Activated CD4-positive, alpha-beta T cell treated with anti-CD3 and anti-CD28 coated beads for 48 hours (primary cell): ENCODE results near the gene AKT2.

ENCODE experiments used
- DNase-seq: peaks from one replicate; pipeline ENCODE4 v3.0.0-alpha.2; 2020

The AKT2 gene

DNA sequence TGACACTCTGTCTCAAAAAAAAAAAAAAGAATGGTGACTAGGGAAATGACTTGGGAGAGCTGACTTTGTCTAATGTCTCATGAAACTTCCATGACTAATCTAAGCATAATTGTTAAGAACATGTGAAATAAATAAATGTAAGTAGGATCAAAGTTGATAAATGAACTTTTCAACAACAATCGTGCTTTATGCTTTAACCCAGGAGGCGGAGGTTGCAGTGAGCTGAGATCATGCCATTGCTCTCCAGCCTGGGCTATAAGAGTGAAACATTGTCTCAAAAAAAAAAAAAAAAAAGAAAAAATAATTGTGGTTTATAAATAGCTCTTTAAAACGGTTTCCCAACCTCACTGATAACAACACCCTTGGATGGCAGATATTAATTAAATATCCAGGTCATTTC is 12.9 kb upstream of the AKT2 start:
- DNase-seq = no peak

DNA sequence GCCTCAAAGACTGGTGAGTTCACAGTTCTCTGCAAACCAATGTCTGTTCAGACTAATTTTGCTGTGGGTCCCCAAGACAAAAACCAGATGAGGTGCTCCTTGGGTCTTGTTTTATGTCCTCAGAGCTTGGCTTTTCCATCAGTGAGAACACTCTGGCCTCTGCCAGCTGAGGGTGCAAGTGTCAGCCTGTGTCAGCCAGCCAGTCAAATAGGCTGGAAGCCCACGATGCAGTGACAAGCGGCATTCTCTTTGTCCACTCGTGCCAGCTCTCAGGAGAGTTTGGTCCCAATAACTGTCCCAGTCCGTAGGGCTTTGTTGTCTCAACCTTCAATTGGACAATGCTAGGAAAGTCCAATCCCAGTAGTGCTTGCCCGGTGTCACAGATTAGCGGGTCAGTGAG is 9.4 kb upstream of the AKT2 start:
- no peak for DNase-seq

- DNase-seq = no peak
Observed at GRCh38 chr19:40286971-40287421, 1.9 kb upstream of the AKT2 start.

DNA sequence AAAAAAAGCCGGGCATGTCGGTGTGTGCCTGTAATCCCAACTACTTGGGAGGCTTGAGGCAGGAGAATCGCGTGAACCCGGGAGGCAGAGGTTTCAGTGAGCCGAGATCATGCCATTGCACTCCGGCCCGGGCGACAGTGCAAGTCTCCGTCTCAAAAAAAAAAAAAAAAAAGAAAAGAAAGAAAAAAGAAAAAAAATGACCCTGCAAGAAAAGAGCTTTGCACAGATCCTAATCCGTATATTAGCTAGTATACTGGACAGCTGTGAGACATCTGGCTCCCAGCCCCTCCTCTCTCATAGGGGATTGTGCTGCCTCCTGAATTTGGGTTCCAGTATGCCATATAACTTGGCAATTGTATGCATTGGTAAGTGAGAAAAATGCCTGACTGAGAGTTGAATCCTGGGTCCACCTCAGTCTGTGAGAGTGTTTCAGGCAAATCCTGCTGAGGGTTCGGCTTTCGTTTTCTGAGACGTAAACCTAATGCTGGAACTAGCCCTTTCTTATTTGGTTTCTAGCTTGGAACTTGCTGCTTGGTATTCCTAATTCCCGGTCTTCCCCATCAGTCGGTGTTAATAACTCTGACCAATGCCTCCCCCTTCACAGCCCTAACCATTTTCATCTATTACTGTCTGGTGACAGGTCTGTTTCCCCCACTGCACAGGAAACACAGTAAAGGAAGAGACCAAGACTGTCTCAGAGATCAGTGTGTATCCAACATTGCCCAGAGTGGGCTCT is 1.3 kb upstream of the AKT2 start:
- DNase-seq = no peak

- peak; percentile 98 for DNase-seq
Observed at GRCh38 chr19:40285353-40286234, 449 bp upstream of the AKT2 start.

GRCh38 chr19:40284251-40284500 is 969 bp downstream of the AKT2 start:
- DNase-seq = no peak

DNA sequence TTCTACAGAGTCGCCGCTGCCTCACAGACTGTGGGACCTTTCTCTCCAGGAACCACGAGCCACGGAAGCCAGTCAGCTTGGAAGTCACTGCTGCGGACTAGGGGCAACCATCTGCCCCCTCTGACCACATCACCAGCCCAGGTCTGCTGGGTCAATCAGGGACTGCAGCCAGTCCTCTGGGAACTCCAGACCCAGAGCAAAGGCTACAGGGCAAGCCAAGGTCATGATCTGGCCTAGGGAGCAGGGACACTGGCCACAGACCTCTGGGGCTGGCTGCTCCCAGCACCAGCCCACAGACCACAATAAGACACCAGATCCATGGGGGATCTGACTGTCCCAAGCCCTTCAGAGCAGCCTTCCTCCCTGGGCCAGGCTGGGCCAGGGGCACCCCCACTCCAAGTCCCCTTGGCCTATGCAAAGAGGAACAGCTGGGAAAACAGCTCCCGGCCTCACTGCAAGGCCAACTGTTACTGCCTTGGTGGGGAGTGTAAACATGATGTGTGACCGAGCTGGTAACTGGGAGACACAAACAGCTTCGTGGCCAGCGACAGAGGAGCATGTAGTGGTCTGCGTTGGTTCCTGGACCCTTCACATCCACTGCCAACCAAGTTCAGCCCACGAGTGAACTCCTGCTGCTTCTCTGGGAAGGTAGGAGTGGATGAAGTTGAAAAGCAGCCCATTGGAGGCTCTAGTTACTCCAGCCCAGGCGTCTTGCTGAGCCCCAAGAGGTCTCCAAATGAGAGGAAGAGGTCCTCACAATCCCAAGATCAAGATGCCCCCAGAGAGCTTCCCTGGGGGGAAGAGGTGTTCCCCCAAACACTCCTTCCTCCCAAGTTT is 1.5 kb downstream of the AKT2 start:
- DNase-seq = no peak

DNA sequence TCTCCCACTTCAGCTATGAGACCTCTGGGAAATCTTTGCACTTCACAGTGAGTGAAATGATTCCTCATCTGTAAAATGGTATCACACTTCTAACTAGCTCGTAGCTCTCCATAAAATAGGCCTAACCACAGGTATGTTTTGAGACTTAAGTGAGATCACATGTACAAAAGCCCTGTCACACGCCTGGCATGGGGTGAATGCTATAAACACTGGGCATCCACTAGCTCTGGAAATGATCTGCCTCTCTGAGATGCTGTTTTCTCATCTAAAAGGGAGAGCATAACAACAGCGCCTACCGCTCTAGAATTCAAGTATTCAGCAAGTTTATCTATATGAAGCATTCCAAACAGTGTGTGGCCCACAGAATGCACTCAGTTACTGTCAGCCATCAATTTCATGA is 2.2 kb downstream of the AKT2 start:
- DNase-seq = no peak

GRCh38 chr19:40282209-40282580 is 3.0 kb downstream of the AKT2 start:
- no peak for DNase-seq

DNA sequence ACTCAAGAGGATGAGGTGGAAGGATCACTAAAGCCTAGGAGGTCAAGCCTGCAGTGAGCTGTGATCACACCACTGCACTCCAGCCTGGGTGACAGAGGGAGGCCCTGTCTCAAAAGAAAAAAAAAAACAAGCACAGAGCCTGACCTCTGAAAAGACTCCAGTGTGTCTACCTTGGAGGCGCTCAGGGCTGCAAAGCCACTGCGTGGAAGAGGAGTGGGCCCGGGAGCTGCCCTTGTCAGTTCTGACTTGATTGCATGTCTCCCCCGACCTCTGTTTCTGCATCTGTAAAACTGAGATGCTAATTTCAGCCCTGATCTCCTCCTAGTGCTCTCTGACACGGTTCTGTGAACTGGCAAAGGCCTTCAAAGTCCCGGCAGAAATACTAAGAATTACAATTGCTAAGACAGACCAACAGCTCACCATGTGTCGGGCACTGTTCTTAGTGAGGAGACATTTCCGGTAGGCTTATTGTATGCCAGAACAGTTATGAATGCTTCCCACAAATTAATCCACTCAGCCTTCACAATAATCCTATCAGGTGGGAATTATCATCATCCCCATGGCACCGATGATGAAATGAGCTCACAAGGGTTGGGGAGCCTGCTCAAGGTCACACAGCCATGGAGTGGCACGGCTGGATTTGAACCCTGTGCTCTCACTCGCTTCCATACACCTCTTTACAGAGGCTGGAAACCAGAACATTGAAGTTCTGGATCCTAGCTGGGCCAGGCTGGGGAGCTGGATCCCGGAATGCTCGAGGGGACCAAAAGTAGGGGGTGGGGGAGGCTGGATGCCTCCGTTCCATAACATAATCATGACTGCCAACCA is 3.5 kb downstream of the AKT2 start:
- DNase-seq = no peak

DNA sequence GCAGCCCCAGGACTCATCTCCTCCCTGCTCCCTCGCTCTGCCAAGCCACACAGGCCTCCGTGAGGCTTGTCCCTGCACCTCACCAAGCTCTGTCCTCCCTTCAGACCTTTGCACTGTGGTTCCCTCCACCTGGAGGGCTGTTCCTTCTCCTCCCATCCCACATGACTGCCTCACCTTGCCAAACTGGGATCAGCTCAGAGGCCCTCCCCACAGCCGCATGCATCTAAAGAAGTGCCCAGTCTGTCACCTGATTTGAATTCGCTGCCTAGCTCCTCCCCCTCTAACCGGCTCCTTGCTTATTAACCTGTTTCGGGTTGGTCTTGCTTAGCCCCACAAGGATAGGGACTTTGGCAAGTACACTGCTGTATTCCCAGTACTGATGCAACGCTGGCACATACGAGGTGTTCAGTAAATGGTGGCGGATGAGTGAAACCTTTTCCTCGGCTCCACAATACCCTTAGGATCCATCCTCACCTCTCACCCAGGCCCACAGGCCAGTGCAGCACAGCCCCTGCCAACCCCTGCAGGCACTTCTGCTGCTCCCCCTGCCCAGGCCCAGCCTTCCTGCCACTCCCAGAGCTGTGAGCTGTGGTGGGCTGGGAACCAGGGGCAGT is 4.4 kb downstream of the AKT2 start:
- no peak for DNase-seq

DNA sequence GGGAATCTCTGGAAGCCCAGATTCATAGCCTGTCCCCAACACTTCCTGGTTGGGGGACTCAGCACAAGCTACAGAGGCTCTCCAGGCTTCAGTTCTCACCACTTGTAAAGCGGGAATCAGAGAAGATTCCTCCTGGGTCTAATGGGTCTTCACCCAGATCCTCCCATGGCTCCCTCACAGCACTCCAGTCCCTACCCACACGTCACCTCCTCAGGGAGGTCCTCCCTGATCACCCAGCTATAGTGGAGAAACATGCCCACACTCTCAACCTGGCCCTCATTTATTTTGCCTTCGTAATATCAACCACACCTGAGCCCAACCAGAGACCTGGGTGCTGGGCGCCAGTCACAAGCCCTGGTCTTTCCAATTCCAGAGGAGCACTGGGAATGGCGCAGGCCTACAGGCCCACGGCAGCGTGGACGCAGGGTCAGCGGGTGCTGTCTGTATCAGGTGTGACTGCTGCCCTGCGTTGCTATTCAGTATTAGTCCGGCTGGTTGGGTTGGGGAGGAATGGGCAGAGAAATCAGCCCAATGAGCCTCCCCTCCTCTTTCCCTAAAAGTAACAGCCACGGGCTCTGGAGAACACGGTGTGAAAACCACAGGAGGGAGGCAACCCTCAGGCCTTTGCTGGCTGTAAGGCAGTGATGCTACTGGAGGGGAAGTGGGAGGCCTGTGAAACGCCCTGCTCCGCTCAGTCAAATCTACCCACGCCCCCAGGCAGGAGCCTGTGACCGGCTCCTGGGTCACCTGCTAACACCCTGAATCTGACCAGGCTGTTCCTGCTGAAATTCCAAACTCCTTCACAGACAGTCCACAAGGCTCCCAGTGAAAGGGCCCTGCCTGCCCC is 5.2 kb downstream of the AKT2 start:
- DNase-seq = no peak

DNA sequence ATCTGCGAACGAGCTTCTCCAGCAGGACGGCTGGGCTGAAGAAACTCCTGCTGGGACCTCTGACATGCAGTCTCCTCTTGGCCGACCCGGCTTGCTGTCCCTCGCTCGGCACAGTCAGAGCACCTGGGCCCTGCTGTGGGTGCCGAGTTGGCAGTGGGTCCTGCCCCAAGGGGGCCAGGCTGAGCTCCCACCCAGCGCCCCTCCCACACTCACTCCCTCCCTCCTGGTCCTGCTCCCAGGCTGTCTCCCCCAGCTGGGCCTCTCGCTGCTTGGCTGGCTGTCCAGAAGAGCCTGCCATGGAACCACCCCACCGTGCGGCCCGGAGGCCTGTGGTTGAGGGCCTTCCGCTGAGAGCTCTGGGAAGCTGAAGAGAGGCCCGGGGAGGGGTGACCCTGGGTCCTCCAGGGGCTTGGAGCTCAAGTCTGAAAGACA is 6.0 kb downstream of the AKT2 start:
- no peak for DNase-seq

DNA sequence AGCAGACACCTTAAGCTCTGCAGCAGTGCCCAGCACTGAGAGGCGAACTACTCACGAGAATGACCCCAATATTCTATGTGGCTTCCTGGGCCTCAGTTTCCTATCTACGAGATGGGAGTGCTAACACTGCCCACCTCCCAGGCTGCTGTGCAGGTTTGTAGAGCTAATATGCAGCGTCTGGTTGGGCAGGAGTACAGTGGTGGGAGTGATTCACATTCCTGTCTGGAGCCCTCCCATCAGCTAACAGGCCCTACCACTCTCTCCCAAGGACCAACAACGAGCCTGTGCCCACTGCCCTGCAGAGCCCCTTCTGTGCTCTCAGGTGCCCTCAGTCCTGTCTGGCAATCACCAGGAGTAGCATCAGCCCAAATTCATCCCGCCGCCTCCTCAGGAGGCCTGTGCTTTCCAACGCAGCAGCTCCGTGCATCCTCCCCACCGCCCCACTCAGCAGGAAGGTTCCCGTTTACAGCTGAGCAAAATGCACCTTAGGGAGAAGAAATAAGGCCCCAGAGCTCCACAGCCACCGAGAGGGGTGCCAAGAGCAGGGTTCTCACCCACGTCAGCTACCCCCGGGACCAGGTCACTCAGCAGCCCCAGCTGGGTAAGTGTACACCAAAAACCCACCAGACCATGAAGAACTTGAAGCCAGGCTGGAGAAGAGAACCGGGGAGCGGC is 6.6 kb downstream of the AKT2 start:
- no peak for DNase-seq

DNA sequence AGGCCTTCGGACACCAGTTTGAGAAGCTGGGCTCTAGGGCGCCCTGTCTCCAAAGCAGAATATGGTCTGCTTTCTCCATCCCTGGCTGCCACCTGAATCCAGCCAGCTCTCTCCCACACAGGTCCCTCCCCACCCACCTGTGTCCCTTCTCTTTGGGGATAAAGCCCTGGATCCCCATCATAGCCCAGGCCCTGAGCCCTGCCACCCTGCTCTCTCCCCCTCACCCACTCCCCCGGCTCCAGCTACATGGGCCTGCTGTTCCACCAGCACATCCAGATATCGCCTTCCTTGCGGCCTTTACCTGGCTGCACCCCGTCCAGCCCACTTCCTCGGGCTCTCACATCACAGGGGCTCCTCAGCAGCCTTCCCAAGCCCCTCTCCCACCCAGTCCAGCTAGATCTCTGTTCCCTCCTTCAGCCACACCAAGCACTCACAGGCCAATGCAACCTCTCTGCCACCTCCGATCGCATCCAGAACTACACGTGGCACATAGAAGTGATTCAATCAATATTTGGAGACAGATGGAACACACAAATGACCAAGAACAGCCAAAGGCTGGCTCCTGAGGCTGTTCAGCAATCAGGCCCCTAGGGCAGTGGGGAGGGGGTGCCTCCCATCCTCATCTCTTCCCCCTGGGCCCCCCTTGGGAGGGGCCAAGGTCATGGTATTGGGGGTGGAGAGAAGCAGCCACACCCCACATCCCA is 7.6 kb downstream of the AKT2 start:
- no peak for DNase-seq

- DNase-seq = peak; percentile 47
Observed at GRCh38 chr19:40274585-40275544, 10.3 kb downstream of the AKT2 start.

DNA sequence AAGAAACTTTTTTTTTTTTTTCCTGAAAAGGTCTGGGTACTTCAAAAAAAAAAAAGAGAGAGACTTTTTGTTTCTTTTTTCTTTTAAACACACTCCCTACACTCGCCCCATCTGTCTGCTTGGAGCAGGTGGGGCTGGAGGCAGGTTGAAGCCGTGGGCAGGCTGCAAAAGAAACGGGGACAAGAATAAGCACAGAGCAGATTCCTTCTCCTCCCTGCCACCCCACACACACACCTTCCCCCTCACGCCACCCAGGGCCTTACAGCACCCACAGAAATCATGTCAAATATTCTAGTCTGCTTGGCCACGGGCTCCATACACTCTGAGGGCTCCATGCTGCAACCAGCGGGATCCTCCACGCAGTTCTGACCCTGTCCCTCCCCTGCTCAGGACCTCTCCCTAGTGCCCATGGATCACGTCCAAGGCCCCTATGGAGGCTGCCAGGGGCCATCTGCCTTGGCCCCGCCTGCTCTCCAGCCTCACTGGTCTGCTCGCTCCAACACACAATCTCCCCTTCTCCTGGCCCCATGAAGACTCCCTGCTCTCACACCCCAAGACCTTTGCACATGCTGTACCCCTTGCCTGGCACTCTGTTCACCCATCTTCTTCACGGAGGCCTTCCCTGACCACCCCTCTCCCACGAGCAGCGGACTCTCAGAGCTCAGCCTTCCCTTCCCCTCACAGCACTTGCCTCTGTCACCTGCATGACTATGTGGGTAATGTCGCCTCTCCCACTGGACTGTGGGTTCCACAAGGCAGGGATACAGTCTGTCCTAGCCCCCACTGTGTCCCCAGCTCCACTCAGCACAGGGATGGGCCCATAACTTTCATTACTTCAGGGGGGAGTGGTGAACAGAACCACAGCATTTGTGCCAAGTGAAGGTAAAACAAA is 11.4 kb downstream of the AKT2 start:
- no peak for DNase-seq

GRCh38 chr19:40272261-40272660 is 12.9 kb downstream of the AKT2 start:
- DNase-seq = no peak
